ENCODE data around the gene FIGNL2.

FIGNL2 gene

DNA sequence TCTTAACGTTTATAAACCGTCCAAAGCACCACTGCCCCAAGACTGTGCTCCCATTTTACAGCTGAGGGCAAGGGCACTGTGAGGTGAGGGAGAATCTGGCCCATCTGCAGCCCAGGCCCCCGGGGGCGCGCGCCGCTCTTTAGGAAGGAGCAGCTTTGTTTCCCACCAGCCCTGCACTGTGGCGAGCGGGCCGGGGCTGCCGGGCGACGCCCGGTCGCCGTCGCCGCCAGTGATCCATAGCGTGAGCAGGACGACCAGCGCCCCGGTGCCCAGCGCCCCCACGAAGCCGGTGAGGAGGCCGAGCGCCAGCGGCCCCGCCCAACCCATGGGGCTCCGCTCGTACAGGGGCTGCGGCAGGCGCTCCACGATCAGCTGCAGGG lies 34.6 kb downstream of the FIGNL2 start:
- TF ChIP-seq, protein P1, sequence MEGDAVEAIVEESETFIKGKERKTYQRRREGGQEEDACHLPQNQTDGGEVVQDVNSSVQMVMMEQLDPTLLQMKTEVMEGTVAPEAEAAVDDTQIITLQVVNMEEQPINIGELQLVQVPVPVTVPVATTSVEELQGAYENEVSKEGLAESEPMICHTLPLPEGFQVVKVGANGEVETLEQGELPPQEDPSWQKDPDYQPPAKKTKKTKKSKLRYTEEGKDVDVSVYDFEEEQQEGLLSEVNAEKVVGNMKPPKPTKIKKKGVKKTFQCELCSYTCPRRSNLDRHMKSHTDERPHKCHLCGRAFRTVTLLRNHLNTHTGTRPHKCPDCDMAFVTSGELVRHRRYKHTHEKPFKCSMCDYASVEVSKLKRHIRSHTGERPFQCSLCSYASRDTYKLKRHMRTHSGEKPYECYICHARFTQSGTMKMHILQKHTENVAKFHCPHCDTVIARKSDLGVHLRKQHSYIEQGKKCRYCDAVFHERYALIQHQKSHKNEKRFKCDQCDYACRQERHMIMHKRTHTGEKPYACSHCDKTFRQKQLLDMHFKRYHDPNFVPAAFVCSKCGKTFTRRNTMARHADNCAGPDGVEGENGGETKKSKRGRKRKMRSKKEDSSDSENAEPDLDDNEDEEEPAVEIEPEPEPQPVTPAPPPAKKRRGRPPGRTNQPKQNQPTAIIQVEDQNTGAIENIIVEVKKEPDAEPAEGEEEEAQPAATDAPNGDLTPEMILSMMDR (IDR thresholded peaks at IDR 0.05) = no peak

DNA sequence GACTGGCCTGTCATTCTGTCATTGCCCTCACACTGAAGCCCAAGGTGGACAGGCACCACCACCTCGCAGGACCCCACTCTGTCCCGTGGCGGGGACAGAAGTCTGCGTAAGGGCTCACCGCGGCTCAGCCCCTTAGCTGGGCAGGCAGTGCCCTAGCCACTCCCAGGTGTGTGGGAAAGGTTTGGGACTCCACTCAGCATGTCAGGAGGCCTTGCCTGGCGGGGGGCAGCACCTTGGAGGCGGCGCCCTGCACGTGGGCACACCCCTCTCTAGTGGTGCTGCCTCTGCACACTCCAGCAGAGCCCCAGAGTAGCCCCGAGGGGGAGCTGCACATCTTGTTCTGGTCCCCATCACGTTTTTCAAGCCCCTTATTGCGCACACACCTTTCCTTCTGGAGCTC lies 35.6 kb downstream of the FIGNL2 start:
- TF ChIP-seq, protein P1 (IDR thresholded peaks at IDR 0.05) = no peak

DNA sequence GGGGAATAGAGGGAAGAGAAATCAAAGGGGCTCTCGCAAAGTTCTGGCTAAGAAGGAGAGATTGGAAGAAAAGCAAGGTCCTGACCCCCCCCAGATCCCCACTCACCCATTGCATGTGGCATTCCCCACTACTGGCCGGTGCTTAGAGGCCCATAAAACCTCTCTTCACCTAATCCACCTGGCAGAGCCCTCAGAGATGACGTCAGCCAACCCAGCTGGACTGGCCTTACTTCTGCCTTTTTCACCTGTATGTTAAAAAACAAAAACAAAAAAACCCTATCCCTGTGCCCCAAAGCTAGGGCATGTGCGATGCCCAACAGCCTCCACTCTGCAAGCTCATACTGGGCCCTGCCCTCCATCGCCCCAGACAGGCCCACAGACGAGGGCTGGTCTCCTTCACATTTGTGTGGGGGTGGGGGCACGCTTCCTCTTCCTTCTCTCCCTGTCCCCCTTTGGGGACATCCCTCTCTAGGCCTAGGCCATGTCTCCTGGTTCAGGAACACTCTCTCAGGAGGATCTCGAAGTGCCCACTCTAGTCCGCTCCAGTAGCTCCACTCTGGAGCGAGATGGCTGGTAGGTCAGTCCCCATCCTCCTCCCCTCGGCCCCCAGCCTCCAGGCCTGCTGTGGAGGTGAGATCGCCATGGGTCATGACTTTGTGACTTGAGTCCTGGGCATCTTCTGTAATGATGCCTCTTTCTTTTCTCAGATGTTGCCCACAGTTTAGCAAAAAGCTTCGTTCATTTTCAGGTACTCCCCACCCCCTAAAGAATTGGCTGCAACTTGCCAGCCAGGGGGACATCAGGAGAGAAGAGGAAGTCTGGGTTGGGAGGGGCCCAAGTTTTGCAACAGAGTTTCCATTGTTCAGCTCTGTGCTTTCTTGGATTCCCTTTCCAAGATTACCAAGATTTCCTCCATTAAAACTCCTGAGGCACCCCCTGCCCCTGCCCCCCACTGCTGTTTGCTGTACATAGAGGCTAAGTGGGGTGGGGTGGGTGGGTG lies 37.0 kb downstream of the FIGNL2 start:
- TF ChIP-seq, protein P1 (IDR thresholded peaks at IDR 0.05) = no peak

DNA sequence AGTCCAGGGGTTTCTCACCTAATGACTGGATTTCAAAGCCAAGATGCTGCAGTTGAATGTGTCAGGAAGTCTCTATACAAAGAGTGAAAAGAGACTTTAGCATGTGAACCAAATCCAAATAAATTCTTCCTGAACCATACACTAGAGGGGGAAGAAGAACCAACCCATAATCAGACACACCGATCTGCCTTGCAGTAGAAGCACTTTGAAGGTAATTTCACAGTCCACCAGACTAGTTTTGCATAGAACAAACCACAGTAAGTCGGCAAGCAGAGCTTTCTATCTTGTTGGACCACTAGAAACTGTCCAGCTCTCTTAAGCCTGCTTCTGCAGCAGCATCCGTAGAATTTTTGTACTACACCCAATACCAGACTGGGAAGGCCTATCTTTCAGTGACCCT lies 39.3 kb downstream of the FIGNL2 start:
- TF ChIP-seq, protein P1 (IDR thresholded peaks at IDR 0.05) = no peak

DNA sequence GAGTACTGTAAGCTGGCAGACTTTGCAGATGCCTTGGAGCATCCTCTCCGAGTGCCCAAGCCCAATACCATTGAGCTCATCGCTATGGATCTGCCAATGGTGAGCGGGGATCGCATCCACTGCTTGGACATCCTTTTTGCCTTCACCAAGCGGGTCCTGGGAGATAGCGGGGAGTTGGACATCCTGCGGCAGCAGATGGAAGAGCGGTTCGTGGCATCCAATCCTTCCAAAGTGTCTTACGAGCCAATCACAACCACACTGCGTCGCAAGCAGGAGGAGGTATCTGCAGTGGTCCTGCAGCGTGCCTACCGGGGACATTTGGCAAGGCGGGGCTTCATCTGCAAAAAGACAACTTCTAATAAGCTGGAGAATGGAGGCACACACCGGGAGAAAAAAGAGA lies 41.6 kb downstream of the FIGNL2 start:
- TF ChIP-seq, protein P1 (IDR thresholded peaks at IDR 0.05) = no peak

DNA sequence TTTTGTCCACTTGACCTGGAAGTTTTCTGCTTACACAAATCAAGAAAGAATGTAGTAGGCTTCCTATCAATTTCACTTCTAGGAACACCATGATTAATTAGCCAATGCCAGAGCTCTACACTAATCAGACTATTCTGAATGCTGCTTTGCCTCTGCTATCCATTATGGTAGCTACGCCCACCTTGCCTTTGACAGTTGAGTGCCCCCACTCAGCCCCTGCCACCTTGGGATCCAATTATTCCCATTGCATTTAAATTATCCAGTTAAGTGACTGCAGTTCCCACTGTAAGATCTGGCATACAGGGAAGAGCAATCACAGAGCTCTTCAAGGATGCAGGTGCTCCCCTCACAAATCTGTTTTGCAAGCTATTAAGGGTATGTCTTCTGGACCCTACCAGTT lies 47.5 kb downstream of the FIGNL2 start:
- TF ChIP-seq, protein P1 (IDR thresholded peaks at IDR 0.05) = no peak

DNA sequence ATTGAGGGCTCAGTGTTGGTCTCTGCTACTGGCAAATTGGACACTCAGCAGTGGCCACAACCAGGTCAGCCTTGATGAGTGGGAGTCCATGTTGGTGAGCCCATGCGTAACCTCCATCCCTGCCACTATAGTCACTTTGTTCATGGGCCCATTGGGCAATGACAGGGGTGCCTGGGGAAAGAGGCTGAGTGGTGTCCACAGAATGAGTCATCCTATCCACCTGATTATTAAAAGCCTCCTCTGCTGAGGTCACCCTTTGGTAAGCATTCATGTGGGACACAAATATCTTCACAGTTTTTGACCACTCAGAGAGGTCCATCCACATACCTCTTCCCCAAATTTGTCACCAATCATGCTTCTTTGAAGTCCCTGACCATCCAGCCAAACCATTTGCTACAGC lies 50.0 kb downstream of the FIGNL2 start:
- TF ChIP-seq, protein P1 (IDR thresholded peaks at IDR 0.05) = no peak
